ENCODE results near the gene PTPRN2.

PTPRN2 gene

DNA sequence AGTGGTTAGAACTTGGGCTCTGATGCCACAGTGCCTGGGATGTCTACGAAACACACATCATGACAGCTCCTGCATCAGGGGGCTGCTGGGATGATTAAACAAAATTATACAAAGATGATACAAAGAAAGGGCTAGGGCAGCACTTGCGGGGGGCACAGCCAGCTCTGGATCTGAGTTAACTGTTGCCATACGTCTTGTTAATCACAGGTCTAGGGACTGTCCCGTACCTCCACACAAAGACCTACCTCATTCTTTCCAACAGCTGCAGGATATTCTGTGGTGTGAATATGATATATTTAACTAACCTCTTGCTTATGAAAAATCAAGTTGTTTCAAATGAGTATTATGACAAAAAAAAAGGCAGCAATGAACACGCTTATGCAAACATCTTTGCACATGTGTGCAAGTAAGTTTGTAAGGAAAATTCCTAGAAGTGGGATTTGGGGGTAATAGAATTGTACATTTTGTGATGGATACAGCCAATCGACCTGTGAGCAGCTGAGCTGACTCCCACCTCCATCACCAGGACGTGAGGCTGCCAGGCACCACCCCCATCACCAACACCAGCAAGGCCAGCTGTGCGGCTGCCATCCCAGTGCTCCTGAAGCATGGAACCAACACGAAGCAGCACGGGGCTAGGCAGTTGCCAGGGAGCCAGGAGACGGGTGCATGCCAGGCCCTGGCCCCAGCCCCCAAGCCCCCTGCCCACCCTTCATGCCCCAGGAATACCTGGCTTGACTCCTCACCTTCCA, 23.5 kb downstream of the PTPRN2 start:
- no peak for DNase-seq (ENCODE audit: low read depth)
- in situ Hi-C loops (cut with HindIII; ENCODE audit: low sequenced_read_pairs): no loop called here
- no peak overlapping the region for H3K4me3 ChIP-seq (ENCODE audit: low read depth, low read length)
- TF ChIP-seq, protein P1, sequence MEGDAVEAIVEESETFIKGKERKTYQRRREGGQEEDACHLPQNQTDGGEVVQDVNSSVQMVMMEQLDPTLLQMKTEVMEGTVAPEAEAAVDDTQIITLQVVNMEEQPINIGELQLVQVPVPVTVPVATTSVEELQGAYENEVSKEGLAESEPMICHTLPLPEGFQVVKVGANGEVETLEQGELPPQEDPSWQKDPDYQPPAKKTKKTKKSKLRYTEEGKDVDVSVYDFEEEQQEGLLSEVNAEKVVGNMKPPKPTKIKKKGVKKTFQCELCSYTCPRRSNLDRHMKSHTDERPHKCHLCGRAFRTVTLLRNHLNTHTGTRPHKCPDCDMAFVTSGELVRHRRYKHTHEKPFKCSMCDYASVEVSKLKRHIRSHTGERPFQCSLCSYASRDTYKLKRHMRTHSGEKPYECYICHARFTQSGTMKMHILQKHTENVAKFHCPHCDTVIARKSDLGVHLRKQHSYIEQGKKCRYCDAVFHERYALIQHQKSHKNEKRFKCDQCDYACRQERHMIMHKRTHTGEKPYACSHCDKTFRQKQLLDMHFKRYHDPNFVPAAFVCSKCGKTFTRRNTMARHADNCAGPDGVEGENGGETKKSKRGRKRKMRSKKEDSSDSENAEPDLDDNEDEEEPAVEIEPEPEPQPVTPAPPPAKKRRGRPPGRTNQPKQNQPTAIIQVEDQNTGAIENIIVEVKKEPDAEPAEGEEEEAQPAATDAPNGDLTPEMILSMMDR (IDR thresholded peaks at IDR 0.05; ENCODE audit: low read depth, low read length, missing control alignments): no peak

DNA sequence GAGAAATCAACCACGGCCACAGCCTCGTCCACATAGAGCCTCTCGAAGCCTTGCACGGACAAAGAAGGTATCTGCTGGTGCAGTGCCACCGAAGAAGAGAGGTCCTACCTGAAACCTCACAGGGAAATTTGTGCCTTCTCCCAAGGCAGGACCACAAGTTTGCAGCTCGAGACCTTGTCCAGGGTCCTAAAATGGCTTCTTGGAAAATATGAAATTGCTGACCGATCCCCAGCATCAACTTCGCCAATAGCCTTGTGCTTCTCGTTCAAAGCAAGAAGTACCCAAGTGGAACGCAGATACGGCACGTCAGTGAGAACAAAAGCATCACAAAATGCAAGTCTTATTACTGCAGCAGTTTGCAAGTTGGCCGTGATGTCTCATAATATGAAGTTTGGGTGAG, 24.6 kb downstream of the PTPRN2 start:
- TF ChIP-seq, protein P1 (IDR thresholded peaks at IDR 0.05; ENCODE audit: low read depth, low read length, missing control alignments): no peak
- H3K4me3 ChIP-seq (ENCODE audit: low read depth, low read length): no peak overlapping the region
- in situ Hi-C loops (cut with HindIII; ENCODE audit: low sequenced_read_pairs): no loop called here
- DNase-seq (ENCODE audit: low read depth): no peak

DNA sequence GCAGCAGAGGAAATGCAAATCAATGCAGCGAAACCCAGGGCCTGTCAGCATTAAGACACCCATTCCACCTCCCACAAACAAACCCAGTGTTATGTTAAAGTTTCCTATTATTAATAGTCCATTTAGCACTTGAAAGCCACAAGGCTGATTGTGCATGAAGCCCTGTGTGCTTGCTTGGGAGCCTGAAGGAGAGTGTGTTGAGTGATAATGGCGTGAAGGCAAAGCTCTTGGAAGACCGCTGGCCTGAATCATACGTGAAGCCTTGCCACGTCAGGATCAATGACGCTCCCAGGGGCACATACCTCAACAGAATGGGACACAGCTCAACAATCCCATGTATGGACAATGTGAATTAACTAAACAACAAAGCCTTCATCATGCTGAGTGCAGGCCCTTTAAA, 25.1 kb downstream of the PTPRN2 start:
- in situ Hi-C loops (cut with HindIII; ENCODE audit: low sequenced_read_pairs): no loop called here
- no peak overlapping the region for H3K4me3 ChIP-seq (ENCODE audit: low read depth, low read length)
- DNase-seq (ENCODE audit: low read depth): no peak
- TF ChIP-seq, protein P1 (IDR thresholded peaks at IDR 0.05; ENCODE audit: low read depth, low read length, missing control alignments): no peak

DNA sequence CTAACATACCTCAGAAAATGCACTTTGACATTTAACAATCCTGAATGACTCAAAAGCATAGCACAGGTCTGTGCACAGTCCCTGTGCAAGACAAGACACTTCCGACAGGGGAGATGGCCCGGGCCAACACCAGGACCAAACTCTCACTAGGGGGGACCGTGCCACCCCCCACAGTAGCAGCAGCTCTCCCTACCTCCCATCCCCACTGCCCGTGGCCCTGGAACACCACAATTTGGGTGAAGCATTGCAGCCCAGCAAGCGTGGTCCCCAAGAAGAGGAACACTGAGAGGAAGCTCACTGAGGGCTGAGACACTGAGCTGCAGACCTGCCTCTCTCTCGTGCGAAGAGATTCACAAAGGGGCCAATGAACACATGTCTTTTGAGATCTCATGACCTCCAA, 26.0 kb downstream of the PTPRN2 start:
- no peak for DNase-seq (ENCODE audit: low read depth)
- TF ChIP-seq, protein P1 (IDR thresholded peaks at IDR 0.05; ENCODE audit: low read depth, low read length, missing control alignments): no peak
- H3K4me3 ChIP-seq (ENCODE audit: low read depth, low read length): no peak overlapping the region
- in situ Hi-C loops (cut with HindIII; ENCODE audit: low sequenced_read_pairs): no loop called here

DNA sequence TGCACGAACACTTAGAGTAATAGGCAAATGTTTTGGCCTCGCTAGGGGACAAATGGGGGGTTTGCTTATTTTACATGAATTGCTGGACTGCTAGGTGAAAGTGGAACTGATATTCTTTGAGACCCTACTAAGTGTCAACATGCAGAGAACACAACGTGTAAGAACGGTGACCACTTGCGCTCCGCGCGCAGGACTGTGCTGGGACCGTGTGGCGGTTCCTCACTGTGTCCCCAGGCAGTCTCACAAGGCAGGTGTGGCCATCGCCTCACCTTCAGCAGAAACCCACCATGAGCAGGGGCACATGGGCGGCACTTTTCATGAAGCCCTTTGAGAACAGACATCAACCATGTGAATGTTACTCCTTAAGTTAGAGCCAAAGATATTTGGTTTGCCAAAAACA, 27.2 kb downstream of the PTPRN2 start:
- in situ Hi-C loops (cut with HindIII; ENCODE audit: low sequenced_read_pairs): no loop called here
- no peak overlapping the region for H3K4me3 ChIP-seq (ENCODE audit: low read depth, low read length)
- TF ChIP-seq, protein P1 (IDR thresholded peaks at IDR 0.05; ENCODE audit: low read depth, low read length, missing control alignments): no peak
- no peak for DNase-seq (ENCODE audit: low read depth)

DNA sequence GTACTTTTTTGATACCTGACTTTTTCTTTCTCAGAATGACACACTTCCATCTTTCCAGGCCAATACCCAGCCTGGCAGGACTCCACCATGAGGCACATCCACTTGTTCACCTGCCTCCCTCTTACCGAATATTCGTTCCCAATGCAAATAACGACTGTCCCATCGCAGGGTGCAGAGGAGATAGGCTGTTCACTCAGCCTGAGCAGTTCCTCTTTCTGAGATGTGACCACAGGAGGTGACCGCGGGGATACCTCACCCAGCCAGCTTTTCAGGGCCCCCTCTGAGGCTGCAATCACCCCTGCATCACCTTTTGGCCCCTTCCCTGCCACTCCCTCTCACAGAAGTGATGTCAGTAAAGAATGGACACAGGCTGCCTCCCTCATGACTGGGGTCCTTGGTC, 28.3 kb downstream of the PTPRN2 start:
- no peak for DNase-seq (ENCODE audit: low read depth)
- TF ChIP-seq, protein P1 (IDR thresholded peaks at IDR 0.05; ENCODE audit: low read depth, low read length, missing control alignments): no peak
- in situ Hi-C loops (cut with HindIII; ENCODE audit: low sequenced_read_pairs): no loop called here
- no peak overlapping the region for H3K4me3 ChIP-seq (ENCODE audit: low read depth, low read length)

All from astrocyte of the cerebellum (primary cell).